IPS-NIHi7 (cell line): ENCODE results near the gene SCRN1.
"Not testable (repeated sequence)": the region's sequence is repeated elsewhere in the genome, so short reads cannot be mapped to it uniquely, and the experiment has no call there.

ENCODE experiments used
- DNase-seq: peaks from one replicate; pipeline ENCODE4 v3.0.0; 2012; ENCODE audit warnings: mixed read lengths; ENCODE audit errors: extremely low spot score

SCRN1 gene

GRCh38 chr7:29890786-29891185 lies 98.8 kb downstream of the SCRN1 start:
- DNase-seq = not testable (repeated sequence)

- no peak for DNase-seq
These were observed 99.3 kb downstream of the SCRN1 start for GRCh38 chr7:29890251-29890650.

- no peak for DNase-seq
These were observed 100.3 kb downstream of the SCRN1 start for GRCh38 chr7:29889288-29889687.

GRCh38 chr7:29888006-29888405 lies 101.6 kb downstream of the SCRN1 start:
- no peak for DNase-seq

GRCh38 chr7:29886827-29887226 lies 102.8 kb downstream of the SCRN1 start:
- no peak for DNase-seq

GRCh38 chr7:29885626-29886025 lies 104.0 kb downstream of the SCRN1 start:
- DNase-seq = no peak

GRCh38 chr7:29884399-29885272 lies 105.0 kb downstream of the SCRN1 start:
- peak; percentile 68 for DNase-seq

GRCh38 chr7:29883462-29884398 lies 105.9 kb downstream of the SCRN1 start:
- DNase-seq = peak; percentile 87

GRCh38 chr7:29882481-29882880 lies 107.1 kb downstream of the SCRN1 start:
- DNase-seq = no peak

- DNase-seq = peak; percentile 75
These were observed 107.9 kb downstream of the SCRN1 start for GRCh38 chr7:29881724-29882123.

- no peak for DNase-seq
These were observed 110.0 kb downstream of the SCRN1 start for GRCh38 chr7:29879609-29880008.

- DNase-seq = no peak
These were observed 111.4 kb downstream of the SCRN1 start for GRCh38 chr7:29878081-29878688.

GRCh38 chr7:29877196-29877595 lies 112.4 kb downstream of the SCRN1 start:
- no peak for DNase-seq

GRCh38 chr7:29875741-29876140 lies 113.9 kb downstream of the SCRN1 start:
- no peak for DNase-seq

GRCh38 chr7:29873644-29874294 lies 115.8 kb downstream of the SCRN1 start:
- DNase-seq = no peak

- DNase-seq = no peak
These were observed 117.7 kb downstream of the SCRN1 start for GRCh38 chr7:29871787-29872398.
